Hematopoietic multipotent progenitor cell treated with erythropoietin and hydrocortisone succinate and interleukin-3 and kit ligand, for 6 days (in vitro differentiated cells): ENCODE measurements around the gene DNAJC1.
"Not testable (repeated sequence)": the region's sequence is repeated elsewhere in the genome, so short reads cannot be mapped to it uniquely, and the experiment has no call there.

Experiments
- DNase-seq: peaks from one replicate; pipeline ENCODE4 v3.0.0-alpha.2; 2015

DNAJC1 gene, protein sequence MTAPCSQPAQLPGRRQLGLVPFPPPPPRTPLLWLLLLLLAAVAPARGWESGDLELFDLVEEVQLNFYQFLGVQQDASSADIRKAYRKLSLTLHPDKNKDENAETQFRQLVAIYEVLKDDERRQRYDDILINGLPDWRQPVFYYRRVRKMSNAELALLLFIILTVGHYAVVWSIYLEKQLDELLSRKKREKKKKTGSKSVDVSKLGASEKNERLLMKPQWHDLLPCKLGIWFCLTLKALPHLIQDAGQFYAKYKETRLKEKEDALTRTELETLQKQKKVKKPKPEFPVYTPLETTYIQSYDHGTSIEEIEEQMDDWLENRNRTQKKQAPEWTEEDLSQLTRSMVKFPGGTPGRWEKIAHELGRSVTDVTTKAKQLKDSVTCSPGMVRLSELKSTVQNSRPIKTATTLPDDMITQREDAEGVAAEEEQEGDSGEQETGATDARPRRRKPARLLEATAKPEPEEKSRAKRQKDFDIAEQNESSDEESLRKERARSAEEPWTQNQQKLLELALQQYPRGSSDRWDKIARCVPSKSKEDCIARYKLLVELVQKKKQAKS

DNA sequence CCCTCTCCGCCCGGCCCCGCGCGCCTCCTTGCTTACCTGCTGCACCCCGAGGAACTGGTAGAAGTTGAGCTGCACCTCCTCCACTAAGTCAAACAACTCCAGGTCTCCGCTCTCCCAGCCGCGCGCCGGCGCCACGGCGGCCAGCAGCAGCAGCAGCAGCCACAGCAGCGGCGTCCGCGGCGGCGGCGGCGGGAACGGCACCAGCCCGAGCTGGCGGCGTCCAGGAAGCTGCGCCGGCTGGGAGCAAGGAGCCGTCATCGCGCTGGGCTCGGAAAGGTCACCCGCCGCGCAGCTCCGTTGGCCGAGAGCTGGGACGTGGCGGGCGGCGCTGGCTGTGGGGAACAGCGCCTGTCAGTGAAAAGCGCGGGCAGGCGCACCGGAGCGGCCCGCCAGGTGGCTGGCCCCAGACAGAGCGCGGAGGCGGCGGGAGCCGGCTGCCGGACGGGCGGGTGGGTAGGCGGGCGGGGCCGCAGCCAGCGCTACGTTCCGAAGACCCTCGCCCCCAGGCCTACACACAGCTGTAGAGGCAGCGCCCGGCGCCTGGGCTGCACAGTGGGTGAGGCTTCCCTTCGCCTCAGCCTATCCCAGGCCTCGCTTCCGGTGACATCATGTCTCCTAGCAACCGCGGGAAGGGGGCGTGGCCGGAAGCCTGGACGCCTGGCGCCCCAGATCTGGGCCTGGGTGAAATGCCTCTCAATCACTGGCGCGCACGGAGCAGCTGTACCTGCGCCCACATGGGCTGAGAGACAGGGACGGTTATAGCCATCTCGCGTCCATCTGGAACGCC, at the start of gene DNAJC1:
Gene DNAJC1 (minus strand): TSS at position 554 of the 787 bp plus-strand sequence. CDS start 296 bp downstream, at position 258.
- DNase-seq: peak; percentile 98

- DNase-seq: no peak
Observed at GRCh38 chr10:22053048-22053447, 49.5 kb upstream of the DNAJC1 start.

GRCh38 chr10:22049635-22050034, 46.1 kb upstream of the DNAJC1 start:
- no peak for DNase-seq

- DNase-seq: no peak
Observed at GRCh38 chr10:22047812-22048211, 44.3 kb upstream of the DNAJC1 start.

DNA sequence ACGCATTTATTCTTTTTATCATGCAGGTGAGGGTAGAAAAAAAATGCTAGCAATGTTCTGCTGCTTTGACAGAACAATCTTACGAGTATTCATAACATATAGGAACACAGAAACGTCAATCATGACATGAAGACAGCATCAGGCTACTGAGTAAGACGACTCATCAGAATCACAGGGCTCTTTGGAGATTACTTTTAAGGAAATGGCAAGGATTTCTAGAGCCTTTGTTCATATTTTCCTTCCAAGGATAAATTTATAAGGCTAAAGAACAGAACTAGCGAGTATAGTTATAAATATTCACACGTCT, 39.8 kb upstream of the DNAJC1 start:
- DNase-seq: no peak

- peak; percentile 61 for DNase-seq
Observed at GRCh38 chr10:22042557-22043326, 39.2 kb upstream of the DNAJC1 start.

DNA sequence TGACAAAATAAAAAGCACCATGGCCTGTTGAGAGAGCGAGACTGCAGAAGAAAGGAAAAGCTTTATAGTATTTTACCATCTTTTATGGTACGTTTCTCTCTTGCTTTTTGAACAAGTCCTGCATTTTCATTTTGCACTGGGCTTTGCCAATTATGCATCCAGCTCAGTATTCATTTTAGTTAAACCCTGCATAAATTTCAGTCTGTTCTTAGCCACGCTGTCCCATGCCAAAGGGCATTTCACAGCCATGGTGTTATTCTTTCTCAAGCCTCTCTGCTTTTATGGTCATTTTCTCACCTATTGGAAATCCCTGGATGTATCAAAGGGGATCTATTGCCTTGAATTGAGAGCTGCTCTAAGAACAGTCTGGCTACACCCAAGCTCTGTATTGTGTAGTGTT, 30.8 kb upstream of the DNAJC1 start:
- DNase-seq: no peak

- DNase-seq: not testable (repeated sequence)
Observed at GRCh38 chr10:22032268-22032667, 28.7 kb upstream of the DNAJC1 start.

DNA sequence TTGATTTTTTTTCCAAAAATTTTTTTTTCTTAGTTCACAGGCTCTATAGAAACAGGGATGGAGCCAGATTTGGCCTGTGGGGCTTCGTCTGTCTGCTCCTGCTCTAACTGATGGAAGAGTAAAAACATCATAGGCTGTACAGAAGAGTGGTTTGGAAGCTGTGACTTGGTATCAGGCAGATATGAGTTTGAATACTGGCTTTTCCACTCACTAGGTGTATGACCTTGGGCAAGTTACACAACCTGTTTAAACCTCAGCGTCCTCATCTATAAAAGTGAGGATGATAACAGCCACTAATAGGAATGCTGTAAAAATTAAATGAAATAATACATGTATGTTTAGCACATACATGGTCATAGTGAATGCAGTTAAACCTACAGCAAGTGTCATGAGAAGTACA, 26.9 kb upstream of the DNAJC1 start:
- no peak for DNase-seq

DNA sequence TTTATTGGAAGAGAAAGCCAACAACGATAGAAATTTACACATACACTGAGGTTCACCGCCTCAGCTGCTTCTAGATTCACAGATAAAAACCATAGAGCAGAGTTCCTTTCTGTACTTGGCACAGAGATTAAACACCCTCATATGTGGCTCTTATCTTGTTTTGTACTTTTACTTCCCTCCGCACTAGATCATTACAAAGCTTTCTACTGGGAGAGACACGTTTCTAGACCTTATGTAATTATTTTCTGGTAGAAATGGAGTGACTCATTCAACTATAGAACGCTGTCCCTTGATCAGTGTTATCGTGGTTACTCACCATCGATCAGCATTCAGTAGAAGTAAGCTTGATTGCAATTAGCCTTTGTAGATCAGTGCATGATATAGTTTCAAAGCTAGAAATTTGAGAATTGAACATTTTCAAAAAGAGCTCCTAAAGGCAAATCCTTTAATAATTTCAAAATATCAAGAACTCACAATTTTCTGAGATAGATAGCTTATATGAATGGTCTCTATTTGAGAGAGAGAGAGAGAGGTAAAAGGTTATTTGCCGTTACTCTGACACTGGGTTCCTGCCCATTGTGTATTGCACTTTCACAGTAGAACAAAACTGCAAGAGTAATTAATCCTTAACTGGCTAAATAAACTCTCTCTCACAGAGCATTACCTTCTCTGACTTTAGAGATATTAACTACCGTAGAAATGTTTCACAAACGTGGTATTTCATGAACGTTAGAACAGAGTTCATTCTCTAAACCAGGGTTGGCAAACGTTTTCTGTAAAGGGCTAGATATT, 26.1 kb upstream of the DNAJC1 start:
- peak; percentile 75 for DNase-seq

DNA sequence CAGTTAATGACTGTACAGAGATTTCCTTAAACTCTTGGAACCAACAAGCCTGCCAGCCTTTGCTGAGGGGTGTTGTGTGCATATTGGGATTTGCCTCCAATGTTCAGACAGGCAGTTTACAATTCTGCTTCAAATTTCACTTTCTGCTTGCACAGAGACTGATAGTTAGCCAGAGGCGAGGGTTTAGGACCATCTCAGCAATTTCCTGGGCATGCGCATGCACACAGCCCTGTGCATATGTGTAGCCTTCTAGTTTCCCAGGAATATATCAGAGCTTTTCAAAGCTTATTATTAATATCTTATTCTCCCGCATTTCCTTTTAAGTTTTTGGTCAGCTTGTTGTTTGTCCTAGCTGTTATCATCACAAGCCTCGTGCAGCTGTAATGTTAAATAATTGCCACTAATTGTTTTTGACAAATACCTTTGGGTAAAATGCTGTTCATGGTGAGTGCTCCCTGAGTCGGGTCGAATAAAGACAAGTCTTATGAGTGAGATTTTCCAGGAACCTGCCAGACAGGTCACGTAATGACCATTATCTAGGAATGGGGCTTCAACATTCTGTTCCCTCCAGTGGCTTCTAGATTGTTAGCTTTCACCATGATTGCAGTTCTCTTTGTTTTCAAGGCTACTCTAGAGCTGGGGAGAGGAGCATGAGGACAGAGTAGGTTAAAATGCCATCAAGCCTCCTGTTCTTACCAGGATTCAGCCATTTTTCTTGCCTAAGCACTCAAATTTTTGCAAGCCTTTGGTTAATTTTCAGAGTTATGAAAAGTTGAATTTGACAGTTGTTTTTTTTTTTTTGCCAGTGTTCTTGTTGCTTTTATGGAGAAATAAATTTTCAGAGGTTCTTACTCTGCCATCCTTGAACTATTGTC, 24.1 kb upstream of the DNAJC1 start:
- no peak for DNase-seq

- no peak for DNase-seq
Observed at GRCh38 chr10:22026287-22026686, 22.8 kb upstream of the DNAJC1 start.

- no peak for DNase-seq
Observed at GRCh38 chr10:22023508-22023907, 20.0 kb upstream of the DNAJC1 start.

DNA sequence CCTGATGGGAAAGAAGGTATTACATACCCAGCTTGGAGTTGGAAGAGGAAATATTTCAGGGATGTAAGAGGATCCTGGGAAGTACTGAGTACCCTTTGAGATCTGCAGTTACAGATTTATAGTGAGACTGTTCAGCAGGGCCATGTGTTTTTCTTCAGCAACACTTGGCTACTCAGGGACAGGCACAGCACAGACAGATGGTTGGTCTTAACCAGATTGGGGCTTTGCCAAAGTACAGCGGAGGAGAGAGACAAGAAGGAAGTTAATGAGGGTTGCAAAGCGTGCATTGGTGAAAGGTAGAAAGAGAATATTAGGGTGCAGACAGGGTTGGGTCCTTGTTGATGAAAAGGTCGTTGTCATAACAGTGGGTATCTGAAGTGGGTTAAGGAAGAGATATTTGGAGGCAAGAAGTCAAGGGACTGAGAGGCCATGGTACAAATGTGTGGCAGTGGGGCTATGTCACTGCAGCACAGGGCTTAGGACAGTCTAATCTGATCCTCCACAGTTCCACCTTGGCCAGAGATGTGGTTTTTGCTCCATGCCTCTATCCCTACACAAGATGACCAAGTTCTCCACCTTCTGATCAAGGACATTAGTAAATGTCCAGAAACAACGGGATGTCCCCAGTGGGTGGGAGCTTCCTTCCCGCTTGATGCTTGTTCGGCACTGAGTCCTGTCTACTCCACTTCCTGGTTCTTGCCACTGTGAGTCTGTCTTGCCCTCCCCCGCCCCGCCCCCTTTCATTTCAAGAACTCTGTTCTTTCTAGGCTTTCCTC, 18.9 kb upstream of the DNAJC1 start:
- DNase-seq: peak; percentile 39

- not testable (repeated sequence) for DNase-seq
Observed at GRCh38 chr10:22021144-22021543, 17.6 kb upstream of the DNAJC1 start.

- DNase-seq: peak; percentile 60
Observed at GRCh38 chr10:22017283-22018020, 13.9 kb upstream of the DNAJC1 start.

DNA sequence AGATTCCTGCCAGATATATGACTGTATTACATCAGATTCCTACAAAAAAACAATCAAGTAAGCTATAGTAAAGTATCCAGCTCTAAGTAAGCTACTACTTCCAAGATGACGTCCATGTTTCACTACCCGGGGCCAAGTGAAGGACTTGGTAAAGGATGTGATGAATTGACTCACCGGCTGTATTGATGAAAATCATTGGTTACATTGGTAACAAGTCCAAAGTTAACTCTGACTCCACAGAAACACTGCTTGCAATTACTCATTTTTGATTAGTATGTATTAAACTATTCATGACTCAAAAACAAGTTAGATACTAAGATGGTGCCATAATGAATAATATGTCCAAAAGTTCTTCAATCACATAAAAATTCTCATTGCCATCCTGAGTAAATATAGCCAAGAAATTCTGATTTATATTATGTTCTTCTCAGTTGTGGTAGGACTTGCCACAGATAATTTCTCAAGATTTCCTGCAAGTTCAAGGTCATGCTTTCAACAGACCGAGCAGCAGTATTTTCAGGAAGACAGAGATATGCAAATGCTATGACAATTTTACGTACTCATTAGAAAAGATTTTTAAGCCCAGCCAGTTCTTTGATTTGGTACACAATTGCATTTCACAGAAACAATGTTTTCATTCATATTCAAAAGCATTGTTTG, 12.6 kb upstream of the DNAJC1 start:
- peak; percentile 25 for DNase-seq

DNA sequence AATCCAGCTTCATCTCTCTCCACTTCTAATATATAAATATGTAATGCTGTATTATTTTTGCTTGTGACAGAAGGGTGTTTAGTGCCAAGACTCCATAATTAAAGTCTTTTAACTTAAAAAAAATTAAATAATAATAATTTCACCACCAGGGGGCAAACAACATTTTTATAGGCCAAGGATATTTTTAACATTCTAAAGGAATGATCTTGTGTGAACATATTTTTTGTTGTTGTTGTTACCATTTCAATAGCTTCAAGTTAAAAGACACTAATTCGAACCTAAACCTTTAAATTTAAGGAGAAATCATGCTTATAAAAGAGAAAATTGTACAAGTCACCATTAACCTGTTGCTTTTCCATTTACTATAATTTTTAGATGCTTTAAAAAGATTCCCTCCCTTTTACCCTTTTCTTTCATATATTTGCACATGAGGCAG, 7.5 kb upstream of the DNAJC1 start:
- DNase-seq: peak; percentile 70

GRCh38 chr10:22010539-22010938, 7.0 kb upstream of the DNAJC1 start:
- DNase-seq: no peak
